Natural killer cell treated with Interleukin-12 subunit alpha and Interleukin-12 subunit beta and Interleukin-15 and Interleukin-18, amount 100 ng/mL, for 72 hours (primary cell): ENCODE results near the gene NARS2. TPM values are rescaled to one million over a fixed set of nuclear protein-coding genes. Genes with fewer than 3 reads are reported as not detected.
"Not testable (repeated sequence)": the region's sequence is repeated elsewhere in the genome, so short reads cannot be mapped to it uniquely, and the experiment has no call there.

ENCODE experiments used
- ATAC-seq, 2 donors: fragments of 150-1000 bp; cut with Tn5 transposase in 1 of 2; sonication (Bioruptor Pico), chemical (Tn5 transposase) in 1 of 2; 2 replicates each; pipeline ENCODE4 v1.10.0; 2021
- DNase-seq: peaks from one replicate; pipeline ENCODE4 v3.0.0; 2022; ENCODE audit warnings: low spot score
- H3K27ac Mint-ChIP-seq, 2 donors: 1 replicate in 1 of 2; 2 replicates in 1 of 2; pipeline ENCODE4 v1.8.0; 2022; ENCODE audit warnings: mixed read lengths in 2 of 2, mild to moderate bottlenecking in 1 of 2, moderate library complexity in 1 of 2
- H3K27me3 Mint-ChIP-seq, 2 donors: 1 replicate in 1 of 2; 2 replicates in 1 of 2; pipeline ENCODE4 v1.8.0; 2022; ENCODE audit warnings: mixed read lengths in 2 of 2
- H3K36me3 Mint-ChIP-seq: one replicate; pipeline ENCODE4 v1.8.0; 2022; ENCODE audit warnings: mixed read lengths
- H3K4me1 Mint-ChIP-seq, 2 donors: 1 replicate in 1 of 2; 2 replicates in 1 of 2; pipeline ENCODE4 v1.8.0; 2022; ENCODE audit warnings: low read depth in 2 of 2, mixed read lengths in 2 of 2, mild to moderate bottlenecking in 1 of 2
- H3K4me3 Mint-ChIP-seq: one replicate; pipeline ENCODE4 v1.8.0; 2022; ENCODE audit warnings: mixed read lengths
- H3K9me3 Mint-ChIP-seq: 2 replicates; pipeline ENCODE4 v1.8.0; 2022; ENCODE audit warnings: mixed read lengths
- total RNA-seq, 2 donors: library from RNA; stranded (reverse); gene quantifications; one replicate each; pipeline ENCODE4 v1.2.3, GENCODE V29; 2022

Gene NARS2
- total RNA-seq, 2 donors from 2014 or later, result 15.8 to 19.8 TPM

- Mint-ChIP-seq H3K36me3 (peaks cover 16% of the 10 kb centered on the region), H3K27me3 (no peaks in the 10 kb centered on the region), H3K4me1 (no peaks in the 10 kb centered on the region), H3K9me3 (no peaks in the 10 kb centered on the region), H3K4me3 (no peak overlapping the region), H3K27ac (no peak overlapping the region)
- DNase-seq (no peak), ATAC-seq (no peak)
Observed at GRCh38 chr11:78472905-78473304, 101.8 kb downstream of the NARS2 start.

DNA sequence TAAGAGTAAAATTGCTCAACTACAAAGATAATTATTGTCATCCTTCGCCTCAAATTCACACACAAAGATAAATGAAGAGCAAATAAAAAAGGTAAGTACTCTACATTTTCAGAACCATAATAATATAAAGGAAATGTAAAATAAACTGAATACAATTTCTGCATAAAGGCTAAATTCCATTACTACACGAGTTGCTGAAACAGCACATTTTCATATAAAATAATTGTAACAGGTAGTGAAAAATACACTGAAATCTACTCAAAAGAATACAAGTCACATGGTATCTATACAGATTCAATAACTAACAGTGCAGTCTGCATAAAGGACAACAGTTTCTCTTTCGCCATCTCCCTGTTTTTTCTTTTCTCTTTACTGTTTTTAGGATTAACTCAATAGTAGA lies 102.3 kb downstream of the NARS2 start:
- no peaks in the 10 kb centered on the region for H3K27me3 Mint-ChIP-seq
- H3K36me3 Mint-ChIP-seq, result peaks cover 13% of the 10 kb centered on the region
- H3K4me3 Mint-ChIP-seq, result no peak overlapping the region
- no peaks in the 10 kb centered on the region for H3K9me3 Mint-ChIP-seq
- no peak overlapping the region for H3K27ac Mint-ChIP-seq
- ATAC-seq, result no peak
- DNase-seq, result no peak
- no peaks in the 10 kb centered on the region for H3K4me1 Mint-ChIP-seq

GRCh38 chr11:78470861-78471442 lies 103.7 kb downstream of the NARS2 start:
- no peak for ATAC-seq
- H3K27me3 Mint-ChIP-seq, result no peaks in the 10 kb centered on the region
- H3K27ac Mint-ChIP-seq, result no peak overlapping the region

GRCh38 chr11:78469896-78470295 lies 104.8 kb downstream of the NARS2 start:
- Mint-ChIP-seq H3K4me1 (peaks cover 8 to 10% of the 10 kb centered on the region in 2 donors), H3K36me3 (peaks cover 6% of the 10 kb centered on the region), H3K9me3 (no peaks in the 10 kb centered on the region), H3K4me3 (no peak overlapping the region), H3K27me3 (no peaks in the 10 kb centered on the region), H3K27ac (no peak overlapping the region)
- DNase-seq (no peak), ATAC-seq (no peak)

More at GRCh38 chr11:78470861-78471442, 103.7 kb downstream of the NARS2 start:
- H3K9me3 Mint-ChIP-seq, result no peaks in the 10 kb centered on the region
- DNase-seq, result no peak
- H3K4me1 Mint-ChIP-seq, result peaks cover under 1 to 2% of the 10 kb centered on the region in 2 donors
- H3K36me3 Mint-ChIP-seq, result peaks cover 6% of the 10 kb centered on the region
- no peak overlapping the region for H3K4me3 Mint-ChIP-seq

GRCh38 chr11:78467931-78468330 lies 106.7 kb downstream of the NARS2 start:
- Mint-ChIP-seq H3K4me1 (peaks cover 10 to 14% of the 10 kb centered on the region in 2 donors), H3K27me3 (no peaks in the 10 kb centered on the region), H3K27ac (no peak overlapping the region), H3K36me3 (peaks cover 6% of the 10 kb centered on the region), H3K4me3 (no peak overlapping the region), H3K9me3 (no peaks in the 10 kb centered on the region)
- DNase-seq (no peak), ATAC-seq (no peak)

DNA sequence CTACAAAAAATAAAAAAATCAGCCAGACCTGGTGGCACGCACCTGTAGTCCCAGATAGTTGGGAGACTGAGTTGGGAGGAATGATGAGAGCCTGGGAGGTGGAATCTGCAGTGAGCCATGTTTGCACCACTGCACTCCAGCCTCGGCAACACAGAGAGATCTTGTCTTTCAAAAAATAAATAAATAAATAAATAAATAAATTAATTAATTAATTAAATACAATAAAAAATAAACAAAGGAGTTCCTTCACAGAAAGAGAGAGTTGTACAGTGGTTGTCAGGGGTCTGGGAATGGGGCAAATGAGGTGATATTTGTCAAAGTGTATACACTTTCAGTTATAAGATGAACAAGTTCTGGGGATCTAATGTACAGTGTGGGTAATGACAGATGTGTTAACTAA lies 107.3 kb downstream of the NARS2 start:
- H3K4me3 Mint-ChIP-seq, result no peak overlapping the region
- no peak overlapping the region for H3K27ac Mint-ChIP-seq
- peaks cover 6% of the 10 kb centered on the region for H3K36me3 Mint-ChIP-seq
- no peak for DNase-seq
- no peaks in the 10 kb centered on the region for H3K27me3 Mint-ChIP-seq
- no peak for ATAC-seq
- H3K9me3 Mint-ChIP-seq, result no peaks in the 10 kb centered on the region
- H3K4me1 Mint-ChIP-seq, result peaks cover 10 to 14% of the 10 kb centered on the region in 2 donors

DNA sequence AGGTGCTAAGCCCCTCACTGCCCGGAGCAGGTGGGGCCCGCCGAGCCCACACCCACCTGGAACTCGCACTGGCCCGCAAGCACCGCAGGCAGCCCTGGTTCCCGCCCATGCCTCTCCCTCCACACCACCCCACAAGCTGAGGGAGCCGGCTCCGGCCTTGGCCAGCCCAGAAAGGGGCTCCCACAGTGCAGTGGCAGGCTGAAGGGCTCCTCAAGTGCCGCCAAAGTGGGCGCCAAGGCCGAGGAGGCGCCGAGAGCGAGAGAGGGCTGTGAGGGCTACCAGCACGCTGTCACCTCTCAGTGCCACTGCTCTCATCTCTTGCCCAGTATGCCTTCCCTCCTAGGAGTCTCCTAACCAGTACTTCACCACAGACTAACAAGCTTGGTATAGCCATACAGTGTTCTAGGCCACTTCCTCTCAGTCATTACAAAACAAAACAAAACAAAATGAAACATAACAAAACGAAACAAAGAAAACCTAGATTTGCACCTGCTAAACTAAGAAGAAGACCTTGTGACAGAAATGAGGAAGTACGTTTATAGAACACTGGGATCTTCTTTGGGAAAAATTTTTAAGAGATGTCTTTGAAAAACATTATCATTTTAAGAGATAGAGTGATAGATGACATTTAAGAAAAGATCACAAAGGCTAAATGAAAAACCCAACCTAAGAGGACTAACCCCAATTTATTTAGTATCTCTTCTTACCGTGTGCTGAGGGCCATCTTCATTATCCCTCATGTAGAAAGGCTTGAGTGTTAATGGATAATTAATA lies 109.3 kb downstream of the NARS2 start:
- Mint-ChIP-seq H3K4me1 (peaks cover 13 to 14% of the 10 kb centered on the region in 2 donors), H3K27ac (peak overlapping the region; percentile 75 to 78), H3K27me3 (no peaks in the 10 kb centered on the region), H3K36me3 (peaks cover 1% of the 10 kb centered on the region), H3K9me3 (no peaks in the 10 kb centered on the region), H3K4me3 (peak overlapping the region; percentile 60)
- ATAC-seq (peak; percentile 99 to 100), DNase-seq (peak; percentile 63)

- H3K27me3 Mint-ChIP-seq, H3K4me3 Mint-ChIP-seq, H3K9me3 Mint-ChIP-seq, H3K36me3 Mint-ChIP-seq, DNase-seq, ATAC-seq: not testable (repeated sequence)
- H3K4me1 Mint-ChIP-seq, result peaks cover 14 to 16% of the 10 kb centered on the region in 2 donors
- peak overlapping the region in 1 of 2 donors; percentile 75 for H3K27ac Mint-ChIP-seq
Observed at GRCh38 chr11:78464787-78465168, 109.9 kb downstream of the NARS2 start.

- Mint-ChIP-seq H3K27me3 (no peaks in the 10 kb centered on the region), H3K4me1 (peaks cover 9% of the 10 kb centered on the region in 2 donors), H3K27ac (no peak overlapping the region), H3K36me3 (peaks cover 11% of the 10 kb centered on the region), H3K4me3 (no peak overlapping the region), H3K9me3 (no peaks in the 10 kb centered on the region)
- DNase-seq, result no peak
- no peak for ATAC-seq
Observed at GRCh38 chr11:78460471-78460870, 114.2 kb downstream of the NARS2 start.

GRCh38 chr11:78459738-78460137 lies 114.9 kb downstream of the NARS2 start:
- Mint-ChIP-seq H3K36me3 (peaks cover 11% of the 10 kb centered on the region), H3K4me1 (peaks cover 6% of the 10 kb centered on the region in 2 donors), H3K9me3 (no peaks in the 10 kb centered on the region), H3K27ac (no peak overlapping the region), H3K4me3 (no peak overlapping the region), H3K27me3 (no peaks in the 10 kb centered on the region)
- no peak for DNase-seq
- ATAC-seq, result no peak

- no peak overlapping the region for H3K4me3 Mint-ChIP-seq
- H3K27ac Mint-ChIP-seq, result no peak overlapping the region
- no peaks in the 10 kb centered on the region for H3K9me3 Mint-ChIP-seq
- no peak for DNase-seq
- H3K4me1 Mint-ChIP-seq, result peaks cover 10 to 17% of the 10 kb centered on the region in 2 donors
- ATAC-seq, result no peak
- peaks cover 11% of the 10 kb centered on the region for H3K36me3 Mint-ChIP-seq
- no peaks in the 10 kb centered on the region for H3K27me3 Mint-ChIP-seq
Observed at GRCh38 chr11:78457448-78457847, 117.2 kb downstream of the NARS2 start.

DNA sequence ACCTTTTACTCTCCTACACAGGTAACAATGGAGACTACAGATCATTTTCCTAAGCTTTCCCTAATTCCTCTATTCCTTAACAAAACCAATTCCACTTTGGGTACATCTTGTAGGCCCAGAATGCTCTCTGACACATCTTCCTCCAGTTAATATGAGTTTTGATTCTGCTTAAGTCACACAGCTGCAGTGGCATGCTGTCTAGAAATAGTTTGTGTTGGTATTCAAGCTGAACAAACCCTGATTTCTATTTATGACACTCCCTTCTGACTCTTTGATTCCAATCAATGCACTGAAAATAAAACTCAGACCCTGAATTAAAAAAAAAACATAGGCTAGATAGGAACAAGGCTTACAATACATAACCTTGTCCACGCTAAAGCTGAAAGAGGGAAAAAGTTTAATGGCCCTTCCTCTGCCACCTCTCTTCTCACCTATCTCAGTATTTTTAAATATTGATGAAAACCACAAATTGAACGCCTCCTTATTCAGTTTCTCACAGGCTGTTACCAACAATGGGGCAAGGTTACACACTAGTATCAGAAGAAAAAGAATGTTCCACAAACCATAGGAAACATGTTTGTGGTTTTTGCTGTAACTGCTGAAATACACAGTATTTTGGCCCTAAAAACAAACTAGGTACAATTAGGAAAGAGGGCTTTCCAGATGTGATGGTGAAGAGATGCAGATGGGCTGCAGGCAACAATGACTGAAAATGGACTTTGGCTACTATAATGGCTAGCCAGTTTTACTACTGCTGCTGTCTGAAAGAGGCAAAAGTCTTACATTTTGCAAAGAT lies 121.3 kb downstream of the NARS2 start:
- no peak overlapping the region for H3K4me3 Mint-ChIP-seq
- no peak for ATAC-seq
- no peaks in the 10 kb centered on the region for H3K27me3 Mint-ChIP-seq

DNA sequence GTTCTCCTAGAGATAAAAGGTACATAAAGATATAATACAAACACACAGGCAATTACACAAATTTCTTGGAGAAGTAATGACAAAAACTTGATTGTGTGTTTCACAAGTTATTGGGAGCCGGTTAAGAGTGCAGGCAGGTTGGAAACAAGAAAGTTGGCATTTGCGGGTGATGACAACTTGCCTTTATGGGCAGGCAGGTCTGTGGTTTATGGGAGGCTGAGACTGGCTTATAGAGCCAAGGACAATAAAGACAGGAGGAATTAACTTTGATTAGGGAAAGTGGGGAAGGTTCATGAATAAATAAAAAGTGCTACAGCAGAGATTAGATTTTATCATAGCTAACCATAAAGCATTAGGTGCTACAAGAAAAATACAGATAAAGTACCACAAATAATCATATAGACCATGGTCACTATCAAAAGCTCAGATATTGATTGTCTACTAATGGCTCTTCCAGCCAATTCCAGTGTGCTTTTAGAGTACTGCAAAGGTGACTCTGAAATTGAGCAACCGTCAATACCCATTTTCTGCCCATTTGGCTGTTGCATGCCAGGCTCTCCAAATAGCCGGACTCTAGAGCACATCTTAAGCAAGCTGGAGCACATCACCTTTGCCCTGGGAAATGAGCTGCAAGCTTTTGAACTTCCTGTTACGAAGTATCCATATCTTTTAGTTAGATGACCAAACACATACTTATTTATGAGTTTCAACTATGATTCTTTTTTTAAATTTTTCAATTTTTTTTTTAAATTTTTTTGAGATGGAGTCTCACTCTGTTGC lies 123.1 kb downstream of the NARS2 start:
- Mint-ChIP-seq H3K4me1 (peaks cover 10 to 12% of the 10 kb centered on the region in 2 donors), H3K36me3 (no peaks in the 10 kb centered on the region), H3K27me3 (no peaks in the 10 kb centered on the region), H3K9me3 (no peaks in the 10 kb centered on the region), H3K4me3 (no peak overlapping the region), H3K27ac (peak overlapping the region; percentile 4 to 27)
- no peak for ATAC-seq
- DNase-seq, result no peak

More for the DNA sequence above, 121.3 kb downstream of the NARS2 start:
- no peak for DNase-seq
- Mint-ChIP-seq H3K4me1 (peaks cover 10 to 12% of the 10 kb centered on the region in 2 donors), H3K9me3 (no peaks in the 10 kb centered on the region), H3K27ac (peak overlapping the region in 1 of 2 donors; percentile 29), H3K36me3 (no peaks in the 10 kb centered on the region)
